HepG2 (cell line): Measurements from ENCODE around the gene GGA2. TPM values are rescaled to one million over a fixed set of nuclear protein-coding genes. Genes with fewer than 3 reads are reported as not detected.

ENCODE experiments used
- DZIP1 ChIP-seq: sonication (generic); formaldehyde crosslinking; IDR thresholded peaks from 2 replicates; pipeline ENCODE4 v1.5.0; 2020; ENCODE audit warnings: mild to moderate bottlenecking, missing genetic modification reagents
- KAT7 ChIP-seq: IDR thresholded peaks from 2 replicates; pipeline ENCODE4 v1.6.1; 2018; ENCODE audit warnings: borderline replicate concordance, missing compliant biosample characterization
- NAIF1 ChIP-seq: sonication (generic); formaldehyde crosslinking; IDR thresholded peaks from 2 replicates; pipeline ENCODE4 v1.5.0; 2020; ENCODE audit warnings: mild to moderate bottlenecking, missing genetic modification reagents, borderline replicate concordance
- NFIB ChIP-seq: sonication (generic); formaldehyde crosslinking; IDR thresholded peaks from 2 replicates; pipeline ENCODE4 v1.9.0; 2021; ENCODE audit warnings: missing genetic modification reagents, mild to moderate bottlenecking, borderline replicate concordance
- NPAS2 ChIP-seq: sonication (generic); formaldehyde crosslinking; IDR thresholded peaks from 2 replicates; pipeline ENCODE4 v1.8.0; 2022; ENCODE audit warnings: mild to moderate bottlenecking, missing genetic modification reagents, borderline replicate concordance
- ZBTB4 ChIP-seq: sonication (generic); formaldehyde crosslinking; IDR thresholded peaks from 2 replicates; pipeline ENCODE4 v1.4.0; 2020; ENCODE audit warnings: missing genetic modification reagents, mild to moderate bottlenecking, borderline replicate concordance
- ZFP36L2 ChIP-seq: sonication (generic); formaldehyde crosslinking; IDR thresholded peaks from 2 replicates; pipeline ENCODE4 v1.4.0; 2020; ENCODE audit warnings: missing genetic modification reagents
- ZNF124 ChIP-seq: sonication (generic); formaldehyde crosslinking; IDR thresholded peaks from 2 replicates; pipeline ENCODE4 v1.4.0; 2020; ENCODE audit warnings: missing genetic modification reagents
- ZNF280D ChIP-seq: sonication (generic); formaldehyde crosslinking; IDR thresholded peaks from 2 replicates; pipeline ENCODE4 v1.5.1; 2020; ENCODE audit warnings: mild to moderate bottlenecking, missing genetic modification reagents
- ZNF577 ChIP-seq: sonication (generic); formaldehyde crosslinking; IDR thresholded peaks from 2 replicates; pipeline ENCODE4 v1.4.0; 2020; ENCODE audit warnings: mild to moderate bottlenecking, low read depth, missing genetic modification reagents, borderline replicate concordance
- ZNF687 ChIP-seq: sonication (generic); formaldehyde crosslinking; IDR thresholded peaks from 2 replicates; pipeline ENCODE4 v1.5.1; 2020; ENCODE audit warnings: mild to moderate bottlenecking, missing genetic modification reagents, moderate library complexity
- ZNF740 ChIP-seq: sonication (generic); formaldehyde crosslinking; IDR thresholded peaks from 2 replicates; pipeline ENCODE4 v1.4.0; 2020; ENCODE audit warnings: missing genetic modification reagents
- ZNF768 ChIP-seq: sonication (generic); formaldehyde crosslinking; IDR thresholded peaks from 2 replicates; pipeline ENCODE4 v1.4.0; 2020; ENCODE audit warnings: missing genetic modification reagents
- polyA plus RNA-seq, 8 experiments: library from polyadenylated mRNA; depleted of rRNA in 3 of 8; stranded (reverse) in 7 of 8; unstranded in 1 of 8; fragments of >200 nt; fragmentation: Illumina TruSeq in 4 of 8; extraction: Trizol in 4 of 8; gene quantifications; 2 replicates each; pipeline versions ENCODE4 v1.2.1 to v1.2.3, GENCODE V29; 2011 to 2016; ENCODE audit warnings: low read depth in 4 of 8, missing spikeins in 1 of 8, mixed read lengths in 1 of 8; ENCODE audit not compliant: insufficient read depth in 1 of 8
- total RNA-seq, 5 experiments: library from RNA; depleted of rRNA; stranded (reverse); fragments of >200 nt; fragmentation: Illumina TruSeq; extraction: Trizol; gene quantifications; 2 replicates each; pipeline ENCODE4 v1.2.3, GENCODE V29; 2016; ENCODE audit warnings: low read depth in 1 of 5

Gene GGA2
- total and polyA plus RNA-seq, 2 of the 13 experiments (the other 11 are each of a cell fraction or from before 2014, with no cell fraction given): 51.5 to 69.8 TPM

- TF ChIP-seq ZBTB4 (CRISPR knock-in tag): no peak
- TF ChIP-seq ZNF577 (CRISPR knock-in tag): no peak
- TF ChIP-seq ZNF280D (CRISPR knock-in tag): no peak
- no peak for TF ChIP-seq NPAS2
- no peak for TF ChIP-seq ZFP36L2 (CRISPR knock-in tag)
- no peak for TF ChIP-seq ZNF124 (CRISPR knock-in tag)
- TF ChIP-seq DZIP1 (CRISPR knock-in tag): no peak
- TF ChIP-seq NFIB: no peak
- no peak for TF ChIP-seq KAT7
- TF ChIP-seq ZNF768 (CRISPR knock-in tag): peak; percentile 31; the same call in 1 of the 2 replicates
- no peak for TF ChIP-seq NAIF1 (CRISPR knock-in tag)
- peak; percentile 31; the same call in 1 of the 2 replicates for TF ChIP-seq ZNF687
- TF ChIP-seq ZNF740 (CRISPR knock-in tag): no peak
These were observed 24.9 kb upstream of the GGA2 start (continued) for GRCh38 chr16:23534868-23535860.
